ENCODE measurements around the gene EMID1.

GRCh38 chr22:29251265-29251664 is 45.6 kb downstream of the EMID1 start:
- TF ChIP-seq, protein P1, sequence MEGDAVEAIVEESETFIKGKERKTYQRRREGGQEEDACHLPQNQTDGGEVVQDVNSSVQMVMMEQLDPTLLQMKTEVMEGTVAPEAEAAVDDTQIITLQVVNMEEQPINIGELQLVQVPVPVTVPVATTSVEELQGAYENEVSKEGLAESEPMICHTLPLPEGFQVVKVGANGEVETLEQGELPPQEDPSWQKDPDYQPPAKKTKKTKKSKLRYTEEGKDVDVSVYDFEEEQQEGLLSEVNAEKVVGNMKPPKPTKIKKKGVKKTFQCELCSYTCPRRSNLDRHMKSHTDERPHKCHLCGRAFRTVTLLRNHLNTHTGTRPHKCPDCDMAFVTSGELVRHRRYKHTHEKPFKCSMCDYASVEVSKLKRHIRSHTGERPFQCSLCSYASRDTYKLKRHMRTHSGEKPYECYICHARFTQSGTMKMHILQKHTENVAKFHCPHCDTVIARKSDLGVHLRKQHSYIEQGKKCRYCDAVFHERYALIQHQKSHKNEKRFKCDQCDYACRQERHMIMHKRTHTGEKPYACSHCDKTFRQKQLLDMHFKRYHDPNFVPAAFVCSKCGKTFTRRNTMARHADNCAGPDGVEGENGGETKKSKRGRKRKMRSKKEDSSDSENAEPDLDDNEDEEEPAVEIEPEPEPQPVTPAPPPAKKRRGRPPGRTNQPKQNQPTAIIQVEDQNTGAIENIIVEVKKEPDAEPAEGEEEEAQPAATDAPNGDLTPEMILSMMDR (IDR thresholded peaks at IDR 0.05) = no peak
- TF ChIP-seq POLR2A (IDR thresholded peaks at IDR 0.05) = no peak
